Activated naive CD8-positive, alpha-beta T cell (primary cell): Measurements from ENCODE around the gene CAMTA1.

ENCODE experiments used
- H3K27ac Mint-ChIP-seq: one replicate; pipeline ENCODE4 v1.8.0; 2021; ENCODE audit warnings: mixed read lengths
- H3K27me3 Mint-ChIP-seq: one replicate; pipeline ENCODE4 v1.8.0; 2021; ENCODE audit warnings: mixed read lengths
- H3K36me3 Mint-ChIP-seq: one replicate; pipeline ENCODE4 v1.8.0; 2021; ENCODE audit warnings: mixed read lengths
- H3K4me1 Mint-ChIP-seq: one replicate; pipeline ENCODE4 v1.8.0; 2021; ENCODE audit warnings: low read depth, mixed read lengths
- H3K4me3 Mint-ChIP-seq: one replicate; pipeline ENCODE4 v1.8.0; 2021; ENCODE audit warnings: mild to moderate bottlenecking, mixed read lengths
- H3K9me3 Mint-ChIP-seq: one replicate; pipeline ENCODE4 v1.8.0; 2021; ENCODE audit warnings: low read depth, mixed read lengths

Gene CAMTA1

DNA sequence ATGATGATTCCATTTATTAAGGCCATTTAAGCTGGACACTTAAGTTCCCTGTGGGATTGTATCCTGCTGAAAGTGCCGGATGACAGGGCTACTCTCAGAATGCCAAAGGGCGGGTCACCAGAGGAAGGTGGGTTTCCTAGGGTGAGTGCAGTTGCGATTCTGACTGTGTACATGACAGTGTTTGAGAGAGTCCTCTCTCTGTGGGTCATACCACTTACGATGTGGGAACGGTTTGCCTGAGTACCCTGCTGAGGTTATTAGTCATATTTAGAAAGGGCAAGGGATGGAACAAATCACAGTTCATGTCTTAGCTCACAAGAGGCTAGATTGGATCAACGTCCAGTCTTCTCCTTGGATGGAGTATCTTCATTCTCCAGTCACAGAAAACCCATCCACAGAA, 461.9 kb downstream of the CAMTA1 start:
- Mint-ChIP-seq H3K36me3 (no peaks in the 10 kb centered on the region), H3K27ac (no peak overlapping the region), H3K4me3 (no peak overlapping the region), H3K27me3 (peaks cover 11% of the 10 kb centered on the region), H3K4me1 (no peaks in the 10 kb centered on the region), H3K9me3 (no peaks in the 10 kb centered on the region)

- no peaks in the 10 kb centered on the region for H3K9me3 Mint-ChIP-seq
- no peak overlapping the region for H3K4me3 Mint-ChIP-seq
- H3K27ac Mint-ChIP-seq = no peak overlapping the region
- no peaks in the 10 kb centered on the region for H3K4me1 Mint-ChIP-seq
- H3K36me3 Mint-ChIP-seq = no peaks in the 10 kb centered on the region
- peaks cover 11% of the 10 kb centered on the region for H3K27me3 Mint-ChIP-seq
Observed at GRCh38 chr1:7247791-7248548, 462.7 kb downstream of the CAMTA1 start.

DNA sequence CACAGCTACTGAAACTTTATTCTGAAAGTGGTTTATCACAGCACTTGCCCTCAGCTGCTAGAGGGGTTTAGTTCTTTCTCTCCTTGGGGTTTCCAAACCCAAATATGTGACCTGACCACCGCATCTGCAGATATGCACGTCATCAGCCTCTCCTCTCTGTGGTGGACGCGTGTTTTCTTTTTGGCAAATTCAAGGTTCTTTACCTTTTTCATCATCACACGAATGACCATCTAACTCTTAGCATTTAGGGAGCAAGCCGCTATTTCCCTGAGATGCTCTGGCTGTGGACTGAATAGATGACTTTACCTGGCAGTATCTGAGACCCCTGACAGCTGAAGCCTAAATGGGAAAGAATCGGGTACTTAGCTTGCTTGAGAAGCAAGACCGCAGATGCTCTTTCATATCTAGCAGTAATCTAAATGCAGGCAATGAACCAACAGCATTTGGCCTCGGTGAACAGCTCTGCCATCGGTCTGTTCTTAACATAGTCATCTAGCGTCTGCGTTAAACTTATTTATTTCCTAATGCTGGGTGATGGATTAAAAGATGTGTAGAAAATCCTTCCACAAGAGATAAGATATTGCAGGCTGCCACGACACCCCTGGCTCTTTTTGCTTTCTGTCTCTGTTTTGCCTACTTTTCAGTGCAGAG, 463.4 kb downstream of the CAMTA1 start:
- no peaks in the 10 kb centered on the region for H3K9me3 Mint-ChIP-seq
- no peaks in the 10 kb centered on the region for H3K36me3 Mint-ChIP-seq

GRCh38 chr1:7249516-7249915, 464.3 kb downstream of the CAMTA1 start:
- Mint-ChIP-seq H3K36me3 (no peaks in the 10 kb centered on the region), H3K27ac (no peak overlapping the region), H3K4me3 (no peak overlapping the region), H3K4me1 (no peaks in the 10 kb centered on the region), H3K9me3 (no peaks in the 10 kb centered on the region), H3K27me3 (peaks cover 11% of the 10 kb centered on the region)

More for the DNA sequence above, 463.4 kb downstream of the CAMTA1 start:
- H3K4me1 Mint-ChIP-seq = no peaks in the 10 kb centered on the region
- H3K27ac Mint-ChIP-seq = no peak overlapping the region
- H3K27me3 Mint-ChIP-seq = peaks cover 11% of the 10 kb centered on the region
- no peak overlapping the region for H3K4me3 Mint-ChIP-seq

- Mint-ChIP-seq H3K36me3 (no peaks in the 10 kb centered on the region), H3K4me3 (no peak overlapping the region), H3K4me1 (no peaks in the 10 kb centered on the region), H3K27ac (no peak overlapping the region), H3K9me3 (no peaks in the 10 kb centered on the region), H3K27me3 (peaks cover 11% of the 10 kb centered on the region)
Observed at GRCh38 chr1:7250176-7250575, 464.9 kb downstream of the CAMTA1 start.

- H3K36me3 Mint-ChIP-seq = no peaks in the 10 kb centered on the region
- no peak overlapping the region for H3K4me3 Mint-ChIP-seq
- peaks cover 11% of the 10 kb centered on the region for H3K27me3 Mint-ChIP-seq
- H3K4me1 Mint-ChIP-seq = no peaks in the 10 kb centered on the region
- H3K27ac Mint-ChIP-seq = no peak overlapping the region
- H3K9me3 Mint-ChIP-seq = no peaks in the 10 kb centered on the region
Observed at GRCh38 chr1:7250597-7251453, 465.6 kb downstream of the CAMTA1 start.

DNA sequence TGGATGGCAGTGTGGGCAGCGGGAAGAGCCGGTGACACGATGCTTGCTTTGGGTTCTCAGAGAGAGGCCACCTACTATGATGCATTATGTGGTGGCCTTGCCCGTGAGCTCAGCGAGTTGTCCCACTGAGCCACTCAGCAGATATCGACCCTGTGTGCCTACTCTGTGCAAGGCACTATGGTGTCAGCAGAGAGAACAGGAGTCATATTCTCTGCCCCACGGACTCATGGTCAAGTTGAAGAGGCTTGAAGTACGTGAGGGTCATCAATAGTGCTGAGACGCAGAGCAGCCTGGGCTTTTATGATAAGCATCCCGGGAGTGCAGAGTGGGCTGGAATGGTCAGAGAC, 466.2 kb downstream of the CAMTA1 start:
- Mint-ChIP-seq H3K4me1 (no peaks in the 10 kb centered on the region), H3K4me3 (no peak overlapping the region), H3K36me3 (no peaks in the 10 kb centered on the region), H3K27me3 (peaks cover 9% of the 10 kb centered on the region), H3K27ac (no peak overlapping the region), H3K9me3 (no peaks in the 10 kb centered on the region)

DNA sequence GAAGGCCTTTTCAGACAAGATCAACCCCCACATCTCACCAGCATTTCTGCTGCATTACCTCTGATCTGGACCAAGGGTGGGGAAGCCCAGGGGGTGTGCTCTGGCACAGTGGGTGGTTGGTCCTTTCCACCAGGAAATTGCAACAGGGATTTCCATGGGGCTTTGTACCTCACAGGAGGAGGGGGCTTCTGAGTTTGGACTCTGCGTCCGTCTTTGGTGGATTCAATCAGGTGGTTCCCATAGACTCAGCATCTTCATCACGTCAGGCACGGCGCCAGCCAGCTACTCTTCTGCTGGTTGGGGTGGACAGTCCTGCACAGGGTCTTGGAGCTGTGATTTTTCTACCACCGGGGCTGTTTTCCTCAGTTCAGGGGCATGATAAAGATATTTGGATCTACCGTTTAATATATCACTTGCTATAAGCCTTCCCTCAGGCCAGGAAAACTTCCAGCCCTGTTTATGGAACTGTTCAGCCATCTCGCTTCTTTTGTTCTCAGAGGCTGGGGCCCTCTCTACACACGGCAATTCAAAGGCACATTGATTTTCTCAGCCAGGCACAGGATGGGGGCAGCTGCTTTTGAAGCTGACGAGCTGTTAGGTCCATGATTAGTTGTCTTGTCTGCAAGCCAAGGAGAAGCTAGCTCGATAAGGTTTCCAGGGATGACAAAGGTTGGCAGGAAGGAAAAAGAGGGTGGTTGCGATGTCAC, 467.3 kb downstream of the CAMTA1 start:
- H3K27me3 Mint-ChIP-seq = peaks cover 10% of the 10 kb centered on the region
- no peaks in the 10 kb centered on the region for H3K9me3 Mint-ChIP-seq
- H3K4me3 Mint-ChIP-seq = no peak overlapping the region
- no peaks in the 10 kb centered on the region for H3K4me1 Mint-ChIP-seq
- H3K36me3 Mint-ChIP-seq = no peaks in the 10 kb centered on the region
- no peak overlapping the region for H3K27ac Mint-ChIP-seq

GRCh38 chr1:7253118-7253480, 467.8 kb downstream of the CAMTA1 start:
- H3K27me3 Mint-ChIP-seq = peaks cover 10% of the 10 kb centered on the region
- H3K9me3 Mint-ChIP-seq = no peaks in the 10 kb centered on the region
- H3K4me1 Mint-ChIP-seq = no peaks in the 10 kb centered on the region
- no peak overlapping the region for H3K27ac Mint-ChIP-seq
- no peak overlapping the region for H3K4me3 Mint-ChIP-seq
- no peaks in the 10 kb centered on the region for H3K36me3 Mint-ChIP-seq

DNA sequence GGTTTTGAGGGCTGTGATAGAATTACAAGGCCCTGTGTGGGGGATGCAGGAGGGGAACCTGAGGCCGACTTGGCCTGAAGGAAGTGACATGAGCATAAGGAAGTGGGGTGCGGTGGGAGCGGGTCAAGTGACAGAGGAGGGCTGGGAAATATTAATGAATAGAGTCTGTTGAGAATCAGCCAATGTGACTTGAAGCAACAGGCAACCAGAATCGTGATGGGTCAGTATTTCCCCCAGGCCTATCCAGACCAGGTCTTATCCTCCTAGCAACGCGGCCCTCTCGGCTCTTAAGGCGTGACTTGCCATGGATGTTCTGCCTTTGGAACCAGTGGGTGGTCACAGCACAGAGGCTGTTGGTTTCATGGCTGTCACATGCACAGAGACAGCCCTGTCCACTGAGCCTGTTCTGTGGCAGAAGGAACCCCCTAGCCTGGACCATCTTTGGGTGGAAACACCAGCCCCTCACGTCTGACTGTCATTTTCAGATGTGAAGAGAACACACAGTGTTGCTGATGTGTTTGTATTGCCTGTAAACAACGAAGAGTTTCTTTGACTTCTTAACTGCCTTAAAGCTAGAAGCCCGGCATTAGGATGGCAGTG, 468.8 kb downstream of the CAMTA1 start:
- Mint-ChIP-seq H3K36me3 (no peaks in the 10 kb centered on the region), H3K4me3 (no peak overlapping the region), H3K27ac (no peak overlapping the region), H3K9me3 (no peaks in the 10 kb centered on the region), H3K4me1 (no peaks in the 10 kb centered on the region), H3K27me3 (peaks cover 7% of the 10 kb centered on the region)

DNA sequence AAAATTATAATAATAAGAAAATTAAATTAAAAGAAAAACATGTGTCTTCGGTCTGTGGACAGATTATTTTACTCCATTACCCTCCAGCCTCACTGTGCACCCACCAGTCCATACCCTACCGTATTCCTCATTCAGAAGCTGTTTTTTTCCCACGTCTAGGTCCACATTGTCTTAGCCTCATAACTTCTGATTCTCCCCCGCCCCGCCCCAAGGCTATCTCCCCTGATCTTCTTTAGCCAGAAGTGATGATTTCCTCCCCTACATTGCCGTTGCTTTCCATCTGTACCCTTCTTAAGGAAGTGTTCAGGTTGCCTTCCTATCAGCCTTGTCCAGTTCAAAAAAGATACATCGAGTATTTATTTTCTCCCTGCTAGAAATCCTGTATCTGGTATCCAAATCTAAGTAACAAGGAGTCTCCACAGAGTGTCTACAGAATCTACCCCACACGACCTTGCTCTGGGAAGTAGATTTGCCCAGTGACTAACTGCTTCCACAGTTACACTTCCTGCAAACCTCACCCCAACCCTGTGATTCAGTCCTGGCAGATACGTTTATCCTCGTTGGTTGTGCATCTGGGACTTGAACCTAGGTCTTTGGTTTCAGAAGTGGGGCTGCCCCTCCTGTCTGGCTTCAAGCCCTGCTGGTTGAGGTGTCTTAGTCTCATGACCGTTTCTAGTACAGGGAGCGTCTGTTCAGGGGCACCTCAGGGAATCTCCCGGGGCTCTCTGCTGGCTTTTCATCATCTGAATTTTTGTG, 470.2 kb downstream of the CAMTA1 start:
- Mint-ChIP-seq H3K4me1 (no peaks in the 10 kb centered on the region), H3K27me3 (peaks cover 3% of the 10 kb centered on the region), H3K27ac (no peak overlapping the region), H3K4me3 (no peak overlapping the region), H3K36me3 (no peaks in the 10 kb centered on the region), H3K9me3 (no peaks in the 10 kb centered on the region)

GRCh38 chr1:7256526-7256925, 471.3 kb downstream of the CAMTA1 start:
- H3K4me3 Mint-ChIP-seq = no peak overlapping the region

DNA sequence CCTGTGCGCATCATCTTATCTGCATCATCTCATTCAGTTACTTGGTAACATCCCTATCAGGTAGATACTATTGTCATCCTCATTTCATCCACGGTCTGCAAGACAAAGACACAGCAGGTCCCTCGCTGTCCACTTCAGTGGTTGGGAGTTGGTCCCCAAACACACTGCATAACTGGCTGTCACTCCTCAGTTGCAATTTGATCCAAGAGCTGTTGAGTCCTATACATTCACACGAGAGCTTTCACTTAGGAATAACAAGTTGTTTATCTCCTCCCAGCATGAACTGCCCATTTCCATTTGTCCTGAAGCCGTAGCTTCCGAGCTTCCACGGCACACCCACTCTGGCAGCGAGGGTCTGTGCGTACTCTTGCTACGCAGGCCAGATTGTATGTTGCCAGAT, 472.0 kb downstream of the CAMTA1 start:
- peaks cover 3% of the 10 kb centered on the region for H3K27me3 Mint-ChIP-seq
- no peak overlapping the region for H3K27ac Mint-ChIP-seq

More at GRCh38 chr1:7256526-7256925, 471.3 kb downstream of the CAMTA1 start:
- Mint-ChIP-seq H3K9me3 (no peaks in the 10 kb centered on the region), H3K27ac (no peak overlapping the region), H3K27me3 (peaks cover 3% of the 10 kb centered on the region), H3K4me1 (no peaks in the 10 kb centered on the region), H3K36me3 (no peaks in the 10 kb centered on the region)

DNA sequence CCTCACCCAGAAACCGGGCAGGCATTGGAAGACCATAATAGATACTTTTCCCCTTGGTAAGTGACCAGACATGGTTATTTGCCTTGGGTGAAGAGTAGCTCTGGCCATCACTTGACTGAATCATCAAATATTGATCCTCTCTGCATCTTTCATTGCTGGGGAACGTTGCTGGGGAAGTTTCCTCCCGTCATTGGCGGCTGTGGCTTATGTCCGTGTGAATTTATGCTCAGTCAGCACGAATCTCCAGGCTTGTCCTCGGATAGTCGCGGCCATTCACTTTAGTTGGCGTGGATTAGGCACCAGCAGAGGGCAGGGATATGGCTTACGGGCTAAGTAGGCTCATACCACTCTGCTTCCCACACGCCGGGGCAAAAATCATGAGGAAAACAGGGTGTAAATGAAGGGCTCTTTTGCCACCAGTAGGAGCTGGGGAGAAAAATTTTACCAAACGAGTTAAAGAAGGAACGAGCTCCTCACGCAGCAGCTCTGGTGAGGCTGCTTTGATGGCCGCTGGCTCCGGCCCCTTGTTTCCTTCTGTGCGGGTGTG, 473.4 kb downstream of the CAMTA1 start:
- no peak overlapping the region for H3K27ac Mint-ChIP-seq
- H3K27me3 Mint-ChIP-seq = peaks cover 5% of the 10 kb centered on the region
- no peaks in the 10 kb centered on the region for H3K9me3 Mint-ChIP-seq
- H3K4me3 Mint-ChIP-seq = no peak overlapping the region
- H3K36me3 Mint-ChIP-seq = no peaks in the 10 kb centered on the region
- H3K4me1 Mint-ChIP-seq = no peaks in the 10 kb centered on the region

More for the DNA sequence above, 472.0 kb downstream of the CAMTA1 start:
- Mint-ChIP-seq H3K4me3 (no peak overlapping the region), H3K36me3 (no peaks in the 10 kb centered on the region), H3K9me3 (no peaks in the 10 kb centered on the region), H3K4me1 (no peaks in the 10 kb centered on the region)
